ENCODE measurements around the gene SPIB.

The SPIB gene

GRCh38 chr19:50392759-50393158 lies 26.0 kb upstream of the SPIB start:
- no peak for FAIRE-seq

GRCh38 chr19:50393589-50393988 lies 25.1 kb upstream of the SPIB start:
- FAIRE-seq, result no peak

- FAIRE-seq, result no peak
These were observed 24.7 kb upstream of the SPIB start for GRCh38 chr19:50394017-50394416.

- FAIRE-seq, result no peak
These were observed 19.9 kb upstream of the SPIB start for GRCh38 chr19:50398675-50399367.

- FAIRE-seq, result no peak
These were observed 19.4 kb upstream of the SPIB start for GRCh38 chr19:50399368-50399745.

GRCh38 chr19:50401605-50402450 lies 16.9 kb upstream of the SPIB start:
- FAIRE-seq, result no peak

GRCh38 chr19:50402544-50403301 lies 16.0 kb upstream of the SPIB start:
- no peak for FAIRE-seq

GRCh38 chr19:50406156-50406820 lies 12.4 kb upstream of the SPIB start:
- no peak for FAIRE-seq

GRCh38 chr19:50406829-50407228 lies 11.9 kb upstream of the SPIB start:
- no peak for FAIRE-seq

- no peak for FAIRE-seq
These were observed 9.4 kb upstream of the SPIB start for GRCh38 chr19:50409347-50409746.

- FAIRE-seq, result no peak
These were observed 8.6 kb upstream of the SPIB start for GRCh38 chr19:50410109-50410508.

GRCh38 chr19:50412419-50412818 lies 6.3 kb upstream of the SPIB start:
- FAIRE-seq, result no peak

GRCh38 chr19:50413096-50413495 lies 5.6 kb upstream of the SPIB start:
- FAIRE-seq, result no peak

- no peak for FAIRE-seq
These were observed 5.2 kb upstream of the SPIB start for GRCh38 chr19:50413531-50413930.

- no peak for FAIRE-seq
These were observed 3.7 kb upstream of the SPIB start for GRCh38 chr19:50414864-50415660.

GRCh38 chr19:50415661-50416033 lies 3.1 kb upstream of the SPIB start:
- no peak for FAIRE-seq

GRCh38 chr19:50416034-50416977 lies 2.4 kb upstream of the SPIB start:
- FAIRE-seq, result no peak

GRCh38 chr19:50417111-50418081 lies 1.3 kb upstream of the SPIB start:
- no peak for FAIRE-seq

- FAIRE-seq, result no peak
These were observed 363 bp downstream of the SPIB start for GRCh38 chr19:50419022-50419579.

Data from endometrium (tissue), 2 donors.